ENCODE data around the gene DMAC2. TPM values are rescaled to one million over a fixed set of nuclear protein-coding genes. Genes with fewer than 3 reads are reported as not detected.

Gene DMAC2
- total RNA-seq, 4 donors from 2014 or later = 41.3 to 62.0 (median 48.3) TPM

DNA sequence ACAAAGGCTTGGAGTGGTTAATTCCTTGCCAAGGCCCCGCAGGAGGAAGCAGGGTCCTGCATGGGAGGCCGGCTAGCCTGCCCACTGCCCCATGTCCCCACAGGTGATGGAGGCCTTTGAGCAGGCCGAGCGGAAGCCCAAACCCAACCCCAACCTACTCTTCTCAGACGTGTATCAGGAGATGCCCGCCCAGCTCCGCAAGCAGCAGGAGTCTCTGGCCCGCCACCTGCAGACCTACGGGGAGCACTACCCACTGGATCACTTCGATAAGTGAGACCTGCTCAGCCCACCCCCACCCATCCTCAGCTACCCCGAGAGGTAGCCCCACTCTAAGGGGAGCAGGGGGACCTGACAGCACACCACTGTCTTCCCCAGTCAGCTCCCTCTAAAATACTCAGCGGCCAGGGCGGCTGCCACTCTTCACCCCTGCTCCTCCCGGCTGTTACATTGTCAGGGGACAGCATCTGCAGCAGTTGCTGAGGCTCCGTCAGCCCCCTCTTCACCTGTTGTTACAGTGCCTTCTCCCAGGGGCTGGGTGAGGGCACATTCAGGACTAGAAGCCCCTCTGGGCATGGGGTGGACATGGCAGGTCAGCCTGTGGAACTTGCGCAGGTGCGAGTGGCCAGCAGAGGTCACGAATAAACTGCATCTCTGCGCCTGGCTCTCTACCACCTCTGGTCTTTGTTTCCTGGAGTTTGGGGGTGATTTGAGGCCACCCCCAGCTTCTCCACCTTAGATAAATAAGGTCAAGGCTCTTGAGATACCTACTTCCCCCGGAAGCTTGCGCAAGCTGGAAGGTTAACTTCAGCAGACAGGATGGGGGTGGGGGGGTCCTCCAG lies 15.2 kb downstream of the DMAC2 start:
- TF ChIP-seq, protein P1, sequence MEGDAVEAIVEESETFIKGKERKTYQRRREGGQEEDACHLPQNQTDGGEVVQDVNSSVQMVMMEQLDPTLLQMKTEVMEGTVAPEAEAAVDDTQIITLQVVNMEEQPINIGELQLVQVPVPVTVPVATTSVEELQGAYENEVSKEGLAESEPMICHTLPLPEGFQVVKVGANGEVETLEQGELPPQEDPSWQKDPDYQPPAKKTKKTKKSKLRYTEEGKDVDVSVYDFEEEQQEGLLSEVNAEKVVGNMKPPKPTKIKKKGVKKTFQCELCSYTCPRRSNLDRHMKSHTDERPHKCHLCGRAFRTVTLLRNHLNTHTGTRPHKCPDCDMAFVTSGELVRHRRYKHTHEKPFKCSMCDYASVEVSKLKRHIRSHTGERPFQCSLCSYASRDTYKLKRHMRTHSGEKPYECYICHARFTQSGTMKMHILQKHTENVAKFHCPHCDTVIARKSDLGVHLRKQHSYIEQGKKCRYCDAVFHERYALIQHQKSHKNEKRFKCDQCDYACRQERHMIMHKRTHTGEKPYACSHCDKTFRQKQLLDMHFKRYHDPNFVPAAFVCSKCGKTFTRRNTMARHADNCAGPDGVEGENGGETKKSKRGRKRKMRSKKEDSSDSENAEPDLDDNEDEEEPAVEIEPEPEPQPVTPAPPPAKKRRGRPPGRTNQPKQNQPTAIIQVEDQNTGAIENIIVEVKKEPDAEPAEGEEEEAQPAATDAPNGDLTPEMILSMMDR (IDR thresholded peaks at IDR 0.05) = no peak
- no peak for TF ChIP-seq POLR2A (IDR thresholded peaks at IDR 0.05)
- H3K27ac ChIP-seq = peak overlapping the region in 3 of 4 donors; percentile 85 to 98 (median 90)
- no peaks in the 10 kb centered on the region for H3K27me3 ChIP-seq
- H3K9me3 ChIP-seq = no peaks in the 10 kb centered on the region
- peak overlapping the region in 2 of 4 donors; percentile 66 to 67 for H3K4me3 ChIP-seq
- H3K36me3 ChIP-seq = peaks cover 0 to 53% (median 2%) of the 10 kb centered on the region in 3 donors
- H3K4me1 ChIP-seq = peaks cover 0 to 80% (median 6%) of the 10 kb centered on the region in 4 donors
- peak in 1 of 3 donors; percentile 69 for DNase-seq

DNA sequence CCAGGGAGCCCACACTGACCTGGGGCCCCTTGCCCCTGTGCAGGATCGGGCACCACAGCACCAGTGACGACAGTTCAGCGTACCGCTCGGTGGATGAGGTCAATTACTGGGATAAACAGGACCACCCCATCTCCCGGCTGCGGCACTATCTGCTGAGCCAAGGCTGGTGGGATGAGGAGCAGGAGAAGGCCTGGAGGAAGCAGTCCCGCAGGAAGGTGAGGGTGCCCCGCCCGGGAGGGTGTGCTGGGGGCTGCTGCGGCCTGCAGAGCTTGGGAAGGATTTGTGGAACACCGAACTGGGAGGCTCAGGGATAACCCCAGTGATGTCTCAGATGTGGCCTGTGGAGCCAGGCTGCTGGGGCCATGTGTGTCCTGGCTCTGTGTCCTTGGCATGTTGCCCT lies 16.8 kb downstream of the DMAC2 start:
- no peak for DNase-seq
- Histone ChIP-seq H3K4me3 (no peak overlapping the region), H3K27ac (no peak overlapping the region), H3K4me1 (peaks cover 0 to 71% (median 6%) of the 10 kb centered on the region in 4 donors), H3K36me3 (peaks cover 0 to 66% (median 2%) of the 10 kb centered on the region in 3 donors), H3K27me3 (no peaks in the 10 kb centered on the region), H3K9me3 (no peaks in the 10 kb centered on the region)
- TF ChIP-seq POLR2A (IDR thresholded peaks at IDR 0.05) = no peak

DNA sequence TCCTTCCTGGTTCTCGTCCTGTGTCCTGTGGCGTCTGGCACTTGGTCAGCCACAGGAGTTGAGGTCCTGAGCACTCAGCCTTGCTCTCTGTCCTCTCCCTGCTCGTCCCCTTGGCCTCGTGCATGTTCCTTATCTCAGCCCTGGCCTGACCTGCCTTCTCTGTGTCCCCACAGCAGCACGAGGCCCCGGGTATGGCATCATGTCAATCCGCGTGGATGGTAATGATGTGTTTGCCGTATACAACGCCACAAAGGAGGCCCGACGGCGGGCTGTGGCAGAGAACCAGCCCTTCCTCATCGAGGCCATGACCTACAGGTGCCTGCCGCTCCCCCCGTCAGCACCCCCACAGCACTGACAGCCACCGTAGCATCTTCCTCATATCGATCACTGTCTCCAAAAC lies 17.3 kb downstream of the DMAC2 start:
- TF ChIP-seq, protein P1 (IDR thresholded peaks at IDR 0.05) = no peak
- TF ChIP-seq POLR2A (IDR thresholded peaks at IDR 0.05) = no peak
- Histone ChIP-seq H3K27ac (peak overlapping the region in 1 of 4 donors; percentile 73), H3K4me1 (peaks cover 0 to 69% (median 6%) of the 10 kb centered on the region in 4 donors), H3K4me3 (no peak overlapping the region), H3K36me3 (peaks cover 0 to 67% (median 2%) of the 10 kb centered on the region in 3 donors), H3K27me3 (no peaks in the 10 kb centered on the region), H3K9me3 (no peaks in the 10 kb centered on the region)
- DNase-seq = no peak

DNA sequence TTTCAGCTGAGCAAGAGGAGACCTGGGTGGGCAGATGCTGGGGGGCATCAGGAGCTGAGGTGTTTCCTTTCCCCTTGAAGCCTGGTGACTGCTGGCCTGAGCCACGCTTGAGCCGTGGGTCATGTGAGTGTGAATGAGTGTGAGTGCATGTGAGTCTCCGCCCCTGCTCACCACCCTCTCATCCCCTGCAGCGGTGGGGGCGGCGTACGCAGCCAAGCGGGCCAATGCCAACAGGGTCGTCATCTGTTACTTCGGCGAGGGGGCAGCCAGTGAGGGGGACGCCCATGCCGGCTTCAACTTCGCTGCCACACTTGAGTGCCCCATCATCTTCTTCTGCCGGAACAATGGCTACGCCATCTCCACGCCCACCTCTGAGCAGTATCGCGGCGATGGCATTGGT lies 17.7 kb downstream of the DMAC2 start:
- DNase-seq = peak in 1 of 3 donors; percentile 54
- TF ChIP-seq, protein P1 (IDR thresholded peaks at IDR 0.05) = no peak
- TF ChIP-seq POLR2A (IDR thresholded peaks at IDR 0.05) = no peak
- Histone ChIP-seq H3K27me3 (no peaks in the 10 kb centered on the region), H3K4me1 (peaks cover 0 to 68% (median 4%) of the 10 kb centered on the region in 4 donors), H3K9me3 (no peaks in the 10 kb centered on the region), H3K27ac (peak overlapping the region in 2 of 4 donors; percentile 60 to 73), H3K36me3 (peaks cover 0 to 72% (median 2%) of the 10 kb centered on the region in 3 donors), H3K4me3 (no peak overlapping the region)

DNA sequence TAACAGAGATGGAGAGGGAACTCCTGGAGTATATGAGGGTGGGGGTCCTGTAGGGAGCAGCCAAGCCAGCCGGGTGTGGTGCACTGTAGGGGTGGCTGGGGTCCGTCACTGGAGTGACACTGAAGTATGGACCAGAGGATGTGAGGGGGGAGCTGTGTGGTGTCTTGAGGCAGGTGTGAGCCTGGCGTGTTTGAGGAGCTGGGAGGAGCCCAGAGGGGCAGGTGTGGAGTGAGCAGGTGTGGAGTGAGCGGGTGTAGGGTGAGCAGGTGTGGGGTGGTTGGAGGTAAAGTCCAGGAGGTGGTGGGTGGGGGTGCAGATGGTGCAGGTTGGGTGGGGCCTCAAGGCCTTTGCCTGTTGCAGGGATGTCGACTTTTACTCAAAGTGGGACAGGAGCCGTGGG lies 18.4 kb downstream of the DMAC2 start:
- peak overlapping the region in 2 of 4 donors; percentile 60 to 73 for H3K27ac ChIP-seq
- H3K27me3 ChIP-seq = no peaks in the 10 kb centered on the region
- no peaks in the 10 kb centered on the region for H3K9me3 ChIP-seq
- H3K4me1 ChIP-seq = peaks cover 0 to 61% (median 3%) of the 10 kb centered on the region in 4 donors
- TF ChIP-seq, protein P1 (IDR thresholded peaks at IDR 0.05) = no peak
- no peak for TF ChIP-seq POLR2A (IDR thresholded peaks at IDR 0.05)
- peak in 2 of 3 donors; percentile 73 to 82 for DNase-seq
- no peak overlapping the region for H3K4me3 ChIP-seq
- peaks cover 0 to 78% (median 2%) of the 10 kb centered on the region in 3 donors for H3K36me3 ChIP-seq
